Measurements from ENCODE around the gene PPARA. TPM values are rescaled to one million over a fixed set of nuclear protein-coding genes. Genes with fewer than 3 reads are reported as not detected.

Gene PPARA
- total RNA-seq, 1 experiment from 2014 or later: 1.7 TPM

GRCh38 chr22:46278656-46279645 is 128.6 kb downstream of the PPARA start:
- in situ Hi-C loops (cut with HindIII; ENCODE audit: low sequenced_read_pairs): no loop called here
- DNase-seq (ENCODE audit: low spot score): no peak

- no peak for DNase-seq (ENCODE audit: low spot score)
- in situ Hi-C loops (cut with HindIII; ENCODE audit: low sequenced_read_pairs): no loop called here
Measured at GRCh38 chr22:46280063-46280817, 129.9 kb downstream of the PPARA start.

- in situ Hi-C loops (cut with HindIII; ENCODE audit: low sequenced_read_pairs): no loop called here
- DNase-seq (ENCODE audit: low spot score): no peak
Measured at GRCh38 chr22:46280999-46281623, 130.8 kb downstream of the PPARA start.

- in situ Hi-C loops (cut with HindIII; ENCODE audit: low sequenced_read_pairs): no loop called here
- DNase-seq (ENCODE audit: low spot score): no peak
Measured at GRCh38 chr22:46281866-46282678, 131.7 kb downstream of the PPARA start.

GRCh38 chr22:46286006-46286405 is 135.7 kb downstream of the PPARA start:
- in situ Hi-C loops (cut with HindIII; ENCODE audit: low sequenced_read_pairs): no loop called here
- no peak for DNase-seq (ENCODE audit: low spot score)

- in situ Hi-C loops (cut with HindIII; ENCODE audit: low sequenced_read_pairs): no loop called here
- DNase-seq (ENCODE audit: low spot score): no peak
Measured at GRCh38 chr22:46286941-46287872, 136.9 kb downstream of the PPARA start.

GRCh38 chr22:46287873-46288751 is 137.8 kb downstream of the PPARA start:
- no peak for DNase-seq (ENCODE audit: low spot score)
- in situ Hi-C loops (cut with HindIII; ENCODE audit: low sequenced_read_pairs): no loop called here

- DNase-seq (ENCODE audit: low spot score): no peak
- in situ Hi-C loops (cut with HindIII; ENCODE audit: low sequenced_read_pairs): no loop called here
Measured at GRCh38 chr22:46288846-46289243, 138.5 kb downstream of the PPARA start.

- in situ Hi-C loops (cut with HindIII; ENCODE audit: low sequenced_read_pairs): no loop called here
- no peak for DNase-seq (ENCODE audit: low spot score)
Measured at GRCh38 chr22:46289244-46289891, 139.0 kb downstream of the PPARA start.

GRCh38 chr22:46290121-46290842 is 140.0 kb downstream of the PPARA start:
- in situ Hi-C loops (cut with HindIII; ENCODE audit: low sequenced_read_pairs): no loop called here
- DNase-seq (ENCODE audit: low spot score): no peak

- DNase-seq (ENCODE audit: low spot score): no peak
- in situ Hi-C loops (cut with HindIII; ENCODE audit: low sequenced_read_pairs): no loop called here
Measured at GRCh38 chr22:46290843-46291785, 140.8 kb downstream of the PPARA start.

- DNase-seq (ENCODE audit: low spot score): no peak
- in situ Hi-C loops (cut with HindIII; ENCODE audit: low sequenced_read_pairs): no loop called here
Measured at GRCh38 chr22:46292173-46292572, 141.8 kb downstream of the PPARA start.

- DNase-seq (ENCODE audit: low spot score): no peak
- in situ Hi-C loops (cut with HindIII; ENCODE audit: low sequenced_read_pairs): no loop called here
Measured at GRCh38 chr22:46292732-46293131, 142.4 kb downstream of the PPARA start.
